HEK293T (cell line): ENCODE data around the gene TATDN3.

Experiments
- CTCF ChIA-PET: fragments of 350-600 bp; formaldehyde crosslinking; extraction: SDS; loops from one replicate; lab custom pipeline; 2021; ENCODE audit warnings: antibody characterized with exemption, inconsistent platforms; lab: Yijun Ruan, JAX
- POLR2A ChIA-PET: fragments of 350-600 bp; formaldehyde crosslinking; extraction: SDS; loops from one replicate; lab custom pipeline; 2020; ENCODE audit warnings: antibody characterized with exemption, inconsistent platforms; lab: Yijun Ruan, JAX
- DNase-seq: peaks from one replicate; pipeline ENCODE4 v3.0.0; 2012; ENCODE audit warnings: mixed read lengths; ENCODE audit errors: extremely low spot score
- ARNT ChIP-seq: fragments of 450-650 bp; IDR thresholded peaks from 2 replicates; pipeline ENCODE4 v1.6.1; 2017; ENCODE audit warnings: mild to moderate bottlenecking
- BHLHE40 ChIP-seq: fragments of 450-650 bp; IDR thresholded peaks from 2 replicates; pipeline ENCODE4 v1.6.1; 2016; ENCODE audit warnings: mild to moderate bottlenecking, moderate library complexity, borderline replicate concordance
- CTBP1 ChIP-seq: fragments of 450-650 bp; IDR thresholded peaks from 2 replicates; pipeline ENCODE4 v1.6.1; 2016; ENCODE audit warnings: borderline replicate concordance
- ELF4 ChIP-seq: fragments of 450-650 bp; IDR thresholded peaks from 2 replicates; pipeline ENCODE4 v1.6.1; 2017; ENCODE audit warnings: antibody characterized with exemption
- FOXA1 ChIP-seq: fragments of 450-650 bp; IDR thresholded peaks from 2 replicates; pipeline ENCODE4 v1.6.1; 2016; ENCODE audit warnings: mild to moderate bottlenecking
- FOXK2 ChIP-seq: fragments of 450-650 bp; IDR thresholded peaks from 2 replicates; pipeline ENCODE4 v1.6.1; 2016; ENCODE audit warnings: mild to moderate bottlenecking
- FOXM1 ChIP-seq: fragments of 450-650 bp; IDR thresholded peaks from 2 replicates; pipeline ENCODE4 v1.6.1; 2017; ENCODE audit warnings: mild to moderate bottlenecking, borderline replicate concordance
- HDGF ChIP-seq: fragments of 450-650 bp; IDR thresholded peaks from 2 replicates; pipeline ENCODE4 v1.6.1; 2017; ENCODE audit warnings: antibody characterized with exemption, borderline replicate concordance
- L3MBTL2 ChIP-seq: fragments of 450-650 bp; conservative IDR thresholded peaks from 2 replicates; pipeline ENCODE4 v1.6.1; 2016; ENCODE audit warnings: mild to moderate bottlenecking
- LEF1 ChIP-seq: fragments of 450-650 bp; IDR thresholded peaks from 2 replicates; pipeline ENCODE4 v1.6.1; 2017; ENCODE audit warnings: mild to moderate bottlenecking, borderline replicate concordance
- NFRKB ChIP-seq: fragments of 450-650 bp; IDR thresholded peaks from 2 replicates; pipeline ENCODE4 v1.6.1; 2016; ENCODE audit warnings: mild to moderate bottlenecking, moderate library complexity
- PKNOX1 ChIP-seq: fragments of 450-650 bp; IDR thresholded peaks from 2 replicates; pipeline ENCODE4 v1.6.1; 2016
- SP1 ChIP-seq: fragments of 450-650 bp; IDR thresholded peaks from 2 replicates; pipeline ENCODE4 v1.6.1; 2017
- SUZ12 ChIP-seq: fragments of 450-650 bp; IDR thresholded peaks from 2 replicates; pipeline ENCODE4 v1.6.1; 2016; ENCODE audit warnings: mild to moderate bottlenecking
- TARDBP ChIP-seq: fragments of 450-650 bp; IDR thresholded peaks from 2 replicates; pipeline ENCODE4 v1.6.1; 2016
- ZNF384 ChIP-seq: fragments of 450-650 bp; IDR thresholded peaks from 2 replicates; pipeline ENCODE4 v1.6.1; 2016

TATDN3 gene

GRCh38 chr1:212814537-212815334 is 23.0 kb downstream of the TATDN3 start:
- no peak for DNase-seq
- ChIA-PET CTCF (interaction anchor here (0.9 to 1.4 kb wide), 5 partner anchors 21 to 253 kb away, joined by 3 to 6 read pairs (median 3); no protein-coding TSS in a partner anchor), POLR2A (interaction anchor here (1.0 kb wide), 1 partner anchor 43 kb away, joined by 5 read pairs; the partner anchor contains the start of gene FLVCR1)
- TF ChIP-seq LEF1 (no peak), TARDBP (no peak), NFRKB (no peak), ELF4 (no peak), FOXM1 (no peak), FOXK2 (no peak), CTBP1 (no peak), PKNOX1 (no peak), HDGF (no peak), ZNF384 (no peak), SP1 (no peak), ARNT (no peak), BHLHE40 (no peak), L3MBTL2 (no peak), FOXA1 (no peak), SUZ12 (no peak)

DNA sequence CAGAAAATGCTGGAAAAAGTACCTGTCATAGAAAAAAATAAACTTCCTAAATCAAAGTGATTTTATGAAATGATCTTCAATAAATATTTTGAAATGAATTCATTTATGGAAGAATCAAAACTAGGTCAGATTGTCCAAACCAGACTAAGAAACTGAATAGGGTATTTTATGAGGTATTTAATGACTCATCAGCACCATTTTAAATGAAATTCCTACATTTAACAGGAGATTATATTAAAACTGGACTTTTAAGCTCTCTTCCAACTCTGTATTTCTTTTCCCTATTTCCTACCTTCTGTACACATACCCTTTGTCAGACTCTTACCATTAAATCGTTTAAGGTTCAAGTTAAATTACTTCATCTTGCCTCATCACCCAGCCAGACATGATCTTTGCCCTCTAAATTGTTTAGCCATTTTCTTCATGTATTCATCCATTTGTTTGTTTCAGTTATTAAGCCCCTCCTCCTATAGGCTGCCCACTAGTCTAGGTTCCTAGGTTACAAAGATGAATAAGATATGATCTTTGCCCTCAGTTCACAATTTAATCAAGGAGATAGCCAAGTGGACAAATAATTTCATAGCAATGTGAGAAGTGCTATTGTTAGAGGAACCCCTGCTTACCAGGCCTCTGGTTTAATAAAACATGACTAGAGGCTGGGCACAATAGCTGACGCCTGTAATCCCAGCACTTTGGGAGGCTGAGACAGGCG is 25.0 kb downstream of the TATDN3 start:
- DNase-seq: no peak
- TF ChIP-seq PKNOX1 (no peak), BHLHE40 (no peak)
- CTCF ChIA-PET: no interaction called here
- POLR2A ChIA-PET: no interaction called here

GRCh38 chr1:212819726-212820125 is 28.0 kb downstream of the TATDN3 start:
- TF ChIP-seq PKNOX1 (no peak), BHLHE40 (no peak), ZNF384 (no peak)
- POLR2A ChIA-PET: no interaction called here
- no peak for DNase-seq
- CTCF ChIA-PET: no interaction called here

- no peak for TF ChIP-seq ZNF384
- no peak for TF ChIP-seq FOXA1
- TF ChIP-seq L3MBTL2: no peak
- TF ChIP-seq FOXM1: no peak
- POLR2A ChIA-PET: interaction anchor here (1.3 kb wide), 1 partner anchor 37 kb away, joined by 3 read pairs; no protein-coding TSS in a partner anchor
- CTCF ChIA-PET: no interaction called here
- DNase-seq: no peak
These were observed 29.3 kb downstream of the TATDN3 start for GRCh38 chr1:212820969-212821368.

- DNase-seq: no peak
- TF ChIP-seq FOXA1 (no peak), CTBP1 (no peak), SUZ12 (no peak)
- POLR2A ChIA-PET: no interaction called here
- CTCF ChIA-PET: no interaction called here
These were observed 31.3 kb downstream of the TATDN3 start for GRCh38 chr1:212822956-212823355.

DNA sequence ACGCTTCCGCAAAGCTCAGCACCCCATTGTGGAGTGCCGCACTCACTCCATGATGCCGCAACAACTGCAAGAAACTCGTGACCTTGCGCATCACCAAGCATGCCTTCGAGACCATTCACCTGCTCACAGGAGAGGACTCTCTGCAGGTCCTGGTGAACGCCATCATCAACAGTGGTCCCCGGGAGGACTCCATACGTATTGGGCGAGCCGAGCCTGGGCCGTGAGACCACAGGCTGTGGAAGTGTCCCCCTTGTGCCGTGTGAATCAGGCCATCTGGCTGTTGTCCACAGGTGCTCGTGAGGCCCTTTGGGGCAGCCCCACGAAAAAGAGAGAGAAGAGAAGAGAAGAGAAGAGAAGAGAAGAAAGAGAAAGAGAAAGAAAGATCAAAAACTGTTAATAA is 32.5 kb downstream of the TATDN3 start:
- ChIA-PET POLR2A (no interaction called here), CTCF (no interaction called here)
- DNase-seq: no peak
- TF ChIP-seq FOXA1 (no peak), SUZ12 (no peak), ARNT (no peak), CTBP1 (no peak), TARDBP (no peak), ZNF384 (no peak), FOXK2 (no peak)
